Psoas muscle (tissue), 8 donors: ENCODE data around the gene C10orf120. TPM values are rescaled to one million over a fixed set of nuclear protein-coding genes. Genes with fewer than 3 reads are reported as not detected.

Experiments used
- ATAC-seq, 4 donors: fragments of 200-7000 bp; cut with Tn5 transposase; one replicate each; pipeline ENCODE4 v1.9.1; 2020; ENCODE audit warnings: moderate library complexity in 3 of 4, mild to moderate bottlenecking in 2 of 4
- DNase-seq, 2 donors: peaks; one replicate each; pipeline ENCODE4 v3.0.0-alpha.2; 2020
- H3K27ac ChIP-seq: fragments of 200-600 bp; one replicate; pipeline ENCODE4 v1.8.0; 2022
- H3K27me3 ChIP-seq, 3 donors: fragments of 200-600 bp in 1 of 3; one replicate each; pipeline versions ENCODE4 v1.6.1 to v1.8.0; 2013 to 2022; ENCODE audit warnings: low read length in 2 of 3, mild to moderate bottlenecking in 2 of 3, moderate library complexity in 1 of 3; ENCODE audit not compliant: insufficient read depth in 3 of 3
- H3K36me3 ChIP-seq, 2 donors: fragments of 200-600 bp in 1 of 2; one replicate each; pipeline versions ENCODE4 v1.6.1 to v1.8.0; 2013 to 2022; ENCODE audit warnings: low read depth in 1 of 2, mild to moderate bottlenecking in 1 of 2, moderate library complexity in 1 of 2; ENCODE audit not compliant: insufficient read depth in 1 of 2
- H3K4me1 ChIP-seq: fragments of 200-600 bp; one replicate; pipeline ENCODE4 v1.8.0; 2022
- H3K4me3 ChIP-seq: fragments of 200-600 bp; one replicate; pipeline ENCODE4 v1.8.0; 2022; ENCODE audit warnings: mild to moderate bottlenecking
- H3K9me3 ChIP-seq: fragments of 200-600 bp; one replicate; pipeline ENCODE4 v1.8.0; 2022
- WGBS, 3 donors: extraction: QIAGEN DNeasy Blood & Tissue Kit; methylation state at CpG; one replicate each; pipeline versions ENCODE4 v1.1.6 to v1.1.7; 2013; 5-methylcytosine and 5-hydroxymethylcytosine counted together
- intact Hi-C, 2 donors: fragments of 100-400 bp; cut with DNase I; formaldehyde crosslinking; loops; one replicate each; pipeline versions ENCODE4 v1.11.0 to v1.14.2; 2022
- polyA plus RNA-seq, 3 donors: library from polyadenylated mRNA; stranded (reverse); fragments of 200-250 nt; gene quantifications; one replicate each; pipeline ENCODE4 v1.2.3, GENCODE V29; 2013
- total RNA-seq, 4 donors: library from RNA; stranded (reverse); fragmentation: NEBNext Ultra II Directional in 2 of 4; extraction: Animal tissue kit (Norgen Biotek cat#: 25700) in 2 of 4; gene quantifications; one replicate each; pipeline versions ENCODE4 v1.2.1 to v1.2.4, GENCODE V29; 2021 to 2023
- TF ChIP-seq, protein P1 (sequence below): fragments of 200-600 bp; IDR thresholded peaks from one replicate; pipeline ENCODE4 v1.8.0; 2022; ENCODE audit warnings: antibody characterized with exemption
- donor health status: healthy with polysubstance abuse.
- donor health status: DM: no; HTN: no; CAD: no; lungs with moderate emphysema.
- donor health status: Bipolar disorder and iron deficiency.
- donor health status: healthy.
- donor health status: DM: yes; HTN: yes; CAD: no.
- donor health status: DM: no; HTN: no; CAD: no.
- donor health status: DM: no; HTN: no; CAD: no.
- donor health status: DM: yes; HTN: yes; CAD: no.

Gene C10orf120
- total and polyA plus RNA-seq, 7 donors = not detected

GRCh38 chr10:122665946-122666345 lies 33.7 kb downstream of the C10orf120 start:
- Histone ChIP-seq H3K9me3 (no peaks in the 10 kb centered on the region), H3K4me3 (no peak overlapping the region), H3K27me3 (peaks cover 0 to 11% (median 0%) of the 10 kb centered on the region in 3 donors), H3K4me1 (no peaks in the 10 kb centered on the region), H3K36me3 (no peaks in the 10 kb centered on the region), H3K27ac (no peak overlapping the region)
- no peak for ATAC-seq
- TF ChIP-seq, protein P1, sequence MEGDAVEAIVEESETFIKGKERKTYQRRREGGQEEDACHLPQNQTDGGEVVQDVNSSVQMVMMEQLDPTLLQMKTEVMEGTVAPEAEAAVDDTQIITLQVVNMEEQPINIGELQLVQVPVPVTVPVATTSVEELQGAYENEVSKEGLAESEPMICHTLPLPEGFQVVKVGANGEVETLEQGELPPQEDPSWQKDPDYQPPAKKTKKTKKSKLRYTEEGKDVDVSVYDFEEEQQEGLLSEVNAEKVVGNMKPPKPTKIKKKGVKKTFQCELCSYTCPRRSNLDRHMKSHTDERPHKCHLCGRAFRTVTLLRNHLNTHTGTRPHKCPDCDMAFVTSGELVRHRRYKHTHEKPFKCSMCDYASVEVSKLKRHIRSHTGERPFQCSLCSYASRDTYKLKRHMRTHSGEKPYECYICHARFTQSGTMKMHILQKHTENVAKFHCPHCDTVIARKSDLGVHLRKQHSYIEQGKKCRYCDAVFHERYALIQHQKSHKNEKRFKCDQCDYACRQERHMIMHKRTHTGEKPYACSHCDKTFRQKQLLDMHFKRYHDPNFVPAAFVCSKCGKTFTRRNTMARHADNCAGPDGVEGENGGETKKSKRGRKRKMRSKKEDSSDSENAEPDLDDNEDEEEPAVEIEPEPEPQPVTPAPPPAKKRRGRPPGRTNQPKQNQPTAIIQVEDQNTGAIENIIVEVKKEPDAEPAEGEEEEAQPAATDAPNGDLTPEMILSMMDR = no peak
- DNase-seq = no peak
- intact Hi-C loops = no loop called here
- 77 to 81% (median 78%) methylated on average over 4 of the region's 4 CpGs for WGBS, 3 donors

DNA sequence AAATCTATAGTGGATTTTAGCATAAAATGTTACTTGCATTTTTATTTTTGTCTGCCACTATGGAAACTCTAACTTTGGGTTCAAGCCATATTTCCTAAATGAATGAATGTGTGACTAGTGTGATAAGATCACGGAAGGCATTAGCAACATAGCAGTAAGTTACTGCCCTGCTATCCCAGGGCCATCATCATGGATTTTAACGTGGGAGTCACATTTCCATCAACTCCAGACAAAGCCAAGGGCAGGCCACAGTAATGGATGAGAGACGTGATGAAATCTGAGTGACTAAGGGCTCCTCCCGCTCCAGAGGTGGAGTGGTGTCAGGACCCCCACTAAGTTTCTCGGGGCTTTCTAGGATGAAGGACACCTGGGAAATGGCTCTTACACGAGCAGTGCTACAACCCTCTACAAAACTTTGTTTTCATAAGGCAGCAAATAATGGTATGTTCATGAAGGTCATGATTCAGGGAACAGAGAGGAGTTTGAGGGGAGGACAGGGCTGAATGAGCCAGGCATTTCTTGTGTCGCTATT lies 34.3 kb downstream of the C10orf120 start:
- H3K36me3 ChIP-seq = no peaks in the 10 kb centered on the region
- no peaks in the 10 kb centered on the region for H3K4me1 ChIP-seq
- no peak for DNase-seq
- no peaks in the 10 kb centered on the region for H3K9me3 ChIP-seq
- TF ChIP-seq, protein P1 = no peak
- H3K4me3 ChIP-seq = no peak overlapping the region
- intact Hi-C loops = no loop called here
- H3K27ac ChIP-seq = no peak overlapping the region
- H3K27me3 ChIP-seq = peaks cover 0 to 11% (median 0%) of the 10 kb centered on the region in 3 donors
- no peak for ATAC-seq
- WGBS, 3 donors = 55 to 59% (median 56%) methylated on average over 7 of the region's 7 CpGs

DNA sequence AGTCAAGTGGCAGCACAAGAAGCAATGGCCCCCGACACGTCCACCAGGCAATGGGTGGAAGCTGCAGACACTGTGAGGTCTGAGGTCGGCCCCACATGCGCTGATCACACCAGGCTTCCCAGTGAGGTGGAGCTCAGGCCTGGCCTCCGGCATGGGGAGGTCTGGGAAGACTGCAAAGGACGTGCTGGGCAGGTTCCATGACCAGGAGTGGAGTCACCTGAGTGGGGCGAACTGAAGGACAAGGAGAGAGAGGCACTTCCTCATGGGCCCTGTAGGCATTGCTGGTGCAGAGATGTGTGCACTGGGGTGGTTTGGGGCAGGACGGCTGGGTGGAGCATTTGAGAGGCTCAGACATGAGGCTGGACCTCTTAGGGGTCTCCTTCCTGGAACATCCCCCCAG lies 35.1 kb downstream of the C10orf120 start:
- Histone ChIP-seq H3K36me3 (no peaks in the 10 kb centered on the region), H3K9me3 (no peaks in the 10 kb centered on the region), H3K4me1 (no peaks in the 10 kb centered on the region), H3K27me3 (peaks cover 0 to 11% (median 0%) of the 10 kb centered on the region in 3 donors), H3K4me3 (no peak overlapping the region), H3K27ac (no peak overlapping the region)
- no peak for ATAC-seq
- 79 to 84% (median 80%) methylated on average over 8 of the region's 8 CpGs for WGBS, 3 donors
- TF ChIP-seq, protein P1 = no peak
- intact Hi-C loops = no loop called here
- DNase-seq = no peak

- Histone ChIP-seq H3K27me3 (peaks cover 0 to 11% (median 0%) of the 10 kb centered on the region in 3 donors), H3K4me3 (no peak overlapping the region), H3K27ac (no peak overlapping the region), H3K9me3 (no peaks in the 10 kb centered on the region), H3K4me1 (no peaks in the 10 kb centered on the region), H3K36me3 (no peaks in the 10 kb centered on the region)
- TF ChIP-seq, protein P1 = no peak
- intact Hi-C loops = no loop called here
- 65 to 76% (median 76%) methylated on average over 5 of the region's 5 CpGs for WGBS, 3 donors
- DNase-seq (no peak), ATAC-seq (no peak)
Measured at GRCh38 chr10:122663516-122664130, 36.0 kb downstream of the C10orf120 start.

DNA sequence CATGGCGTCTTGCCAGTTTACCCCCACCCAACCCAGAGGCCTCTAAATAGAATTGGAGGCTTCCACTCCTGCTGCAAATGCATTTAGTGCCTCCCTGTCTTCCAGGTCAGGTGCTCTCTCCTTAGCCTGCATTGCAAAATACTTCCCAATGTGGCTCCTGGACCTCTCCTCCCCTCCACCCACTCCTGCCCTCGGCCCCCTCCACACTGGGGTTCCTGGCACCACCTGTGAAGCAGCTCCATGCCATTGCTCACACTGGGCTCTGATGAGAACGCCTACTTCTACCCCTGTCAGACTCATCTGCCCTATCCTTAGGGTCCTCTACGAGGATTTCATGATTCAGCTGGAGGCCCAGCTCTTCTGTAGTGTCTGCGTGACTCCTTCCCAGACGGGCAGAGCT lies 37.4 kb downstream of the C10orf120 start:
- 60 to 66% (median 64%) methylated on average over 6 of the region's 6 CpGs for WGBS, 3 donors
- ATAC-seq = no peak
- intact Hi-C loops = no loop called here

More for the DNA sequence above, 37.4 kb downstream of the C10orf120 start:
- TF ChIP-seq, protein P1 = no peak
- Histone ChIP-seq H3K4me1 (no peaks in the 10 kb centered on the region), H3K4me3 (no peak overlapping the region), H3K27ac (no peak overlapping the region), H3K9me3 (no peaks in the 10 kb centered on the region), H3K27me3 (peaks cover 0 to 11% (median 0%) of the 10 kb centered on the region in 3 donors), H3K36me3 (no peaks in the 10 kb centered on the region)
- DNase-seq = no peak
